ELR (cell line): Measurements from ENCODE around the gene THAP3.
A peak's percentile ranks its signal among the peaks of the same experiment; 100 is the strongest.
"Not testable (repeated sequence)": the region's sequence is repeated elsewhere in the genome, so short reads cannot be mapped to it uniquely, and the experiment has no call there.

Source experiments
- DNase-seq: peaks from one replicate; pipeline ENCODE4 v3.0.0-alpha.2; 2015; ENCODE audit warnings: low read depth

THAP3 gene

GRCh38 chr1:6635161-6635909, 10.7 kb downstream of the THAP3 start:
- no peak for DNase-seq

GRCh38 chr1:6635910-6636760, 11.5 kb downstream of the THAP3 start:
- DNase-seq, result no peak

- not testable (repeated sequence) for DNase-seq
Observed at GRCh38 chr1:6636778-6637177, 12.1 kb downstream of the THAP3 start.

- no peak for DNase-seq
Observed at GRCh38 chr1:6637770-6638169, 13.1 kb downstream of the THAP3 start.

GRCh38 chr1:6638226-6638625, 13.6 kb downstream of the THAP3 start:
- DNase-seq, result no peak

GRCh38 chr1:6640867-6641266, 16.2 kb downstream of the THAP3 start:
- DNase-seq, result not testable (repeated sequence)

GRCh38 chr1:6645018-6645417, 20.4 kb downstream of the THAP3 start:
- no peak for DNase-seq

- peak; percentile 62 for DNase-seq
Observed at GRCh38 chr1:6646499-6647148, 22.0 kb downstream of the THAP3 start.

GRCh38 chr1:6648556-6648955, 23.9 kb downstream of the THAP3 start:
- no peak for DNase-seq

- no peak for DNase-seq
Observed at GRCh38 chr1:6651909-6652308, 27.2 kb downstream of the THAP3 start.

- no peak for DNase-seq
Observed at GRCh38 chr1:6652986-6653385, 28.3 kb downstream of the THAP3 start.

GRCh38 chr1:6653436-6654290, 29.0 kb downstream of the THAP3 start:
- DNase-seq, result no peak

- DNase-seq, result no peak
Observed at GRCh38 chr1:6657138-6657537, 32.5 kb downstream of the THAP3 start.

- no peak for DNase-seq
Observed at GRCh38 chr1:6658359-6659060, 33.8 kb downstream of the THAP3 start.

- no peak for DNase-seq
Observed at GRCh38 chr1:6660415-6661049, 35.9 kb downstream of the THAP3 start.

GRCh38 chr1:6662468-6662867, 37.8 kb downstream of the THAP3 start:
- DNase-seq, result not testable (repeated sequence)

GRCh38 chr1:6666696-6667095, 42.0 kb downstream of the THAP3 start:
- DNase-seq, result no peak

- no peak for DNase-seq
Observed at GRCh38 chr1:6667139-6667538, 42.5 kb downstream of the THAP3 start.

GRCh38 chr1:6668503-6668902, 43.8 kb downstream of the THAP3 start:
- DNase-seq, result no peak

- DNase-seq, result no peak
Observed at GRCh38 chr1:6672558-6672957, 47.9 kb downstream of the THAP3 start.
